Measurements from ENCODE around the gene SORCS3. TPM values are rescaled to one million over a fixed set of nuclear protein-coding genes. Genes with fewer than 3 reads are reported as not detected.

The SORCS3 gene
- total and polyA plus RNA-seq, 4 donors, result 0.14 TPM; not detected in 3

DNA sequence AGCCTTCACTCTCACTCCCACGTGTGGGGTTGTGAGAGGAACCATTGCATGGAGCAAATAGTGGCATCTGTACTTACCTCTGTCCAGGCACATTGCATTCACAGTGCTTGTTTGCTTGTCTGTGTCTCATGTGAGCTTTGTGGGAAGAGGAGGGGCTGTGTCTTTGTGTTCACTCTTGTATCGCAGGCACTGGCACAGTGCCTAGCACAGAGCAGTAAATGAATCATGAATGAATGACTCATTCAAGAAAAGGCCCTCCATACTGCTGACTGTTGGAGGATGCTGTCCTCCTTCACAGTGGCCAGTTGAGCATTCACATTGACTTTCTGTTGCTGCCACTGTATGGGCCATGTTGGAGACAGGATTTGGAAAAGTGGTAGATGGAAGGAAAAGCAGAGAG lies 125.3 kb downstream of the SORCS3 start:
- no peak for TF ChIP-seq CTCF (IDR thresholded peaks at IDR 0.05; ENCODE audit: control extremely low read depth, extremely low read depth)
- no peak overlapping the region for H3K9ac ChIP-seq (ENCODE audit: insufficient read depth in 1 of 2, low read length in 2 of 2)
- no peaks in the 10 kb centered on the region for H3K36me3 ChIP-seq (ENCODE audit: control insufficient read depth in 4 of 4, insufficient read depth in 4 of 4, low read length in 4 of 4)
- H3K4me1 ChIP-seq (ENCODE audit: control insufficient read depth in 5 of 5, insufficient read depth in 5 of 5, low read length in 5 of 5), result peaks cover 0 to 8% (median 0%) of the 10 kb centered on the region in 5 donors
- WGBS, 2 donors, result 32 to 49% methylated on average over 2 of the region's 2 CpGs
- no peak for ATAC-seq (ENCODE audit: insufficient read depth, low FRiP score)
- no peaks in the 10 kb centered on the region for H3K27me3 ChIP-seq (ENCODE audit: control insufficient read depth in 3 of 3, insufficient read depth in 3 of 3, low read length in 2 of 3)
- no peak overlapping the region for H3K4me3 ChIP-seq
- peaks cover 0 to 2% (median 0%) of the 10 kb centered on the region in 4 donors for H3K9me3 ChIP-seq (ENCODE audit: control insufficient read depth in 4 of 4, insufficient read depth in 3 of 4, low read length in 3 of 4)
- no peak for DNase-seq
- H3K27ac ChIP-seq (ENCODE audit: low read depth in 1 of 2, low read length in 1 of 2), result no peak overlapping the region

- peak in 1 of 3 donors; percentile 26 for DNase-seq
- H3K27me3 ChIP-seq (ENCODE audit: control insufficient read depth in 3 of 3, insufficient read depth in 3 of 3, low read length in 2 of 3), result no peaks in the 10 kb centered on the region
- no peak overlapping the region for H3K9ac ChIP-seq (ENCODE audit: insufficient read depth in 1 of 2, low read length in 2 of 2)
- no peak overlapping the region for H3K27ac ChIP-seq (ENCODE audit: low read depth in 1 of 2, low read length in 1 of 2)
- TF ChIP-seq CTCF (IDR thresholded peaks at IDR 0.05; ENCODE audit: control extremely low read depth, extremely low read depth), result no peak
- peaks cover 0 to 8% (median 0%) of the 10 kb centered on the region in 5 donors for H3K4me1 ChIP-seq (ENCODE audit: control insufficient read depth in 5 of 5, insufficient read depth in 5 of 5, low read length in 5 of 5)
- H3K9me3 ChIP-seq (ENCODE audit: control insufficient read depth in 4 of 4, insufficient read depth in 3 of 4, low read length in 3 of 4), result peaks cover 0 to 2% (median 0%) of the 10 kb centered on the region in 4 donors
- no peak overlapping the region for H3K4me3 ChIP-seq
- no peaks in the 10 kb centered on the region for H3K36me3 ChIP-seq (ENCODE audit: control insufficient read depth in 4 of 4, insufficient read depth in 4 of 4, low read length in 4 of 4)
- no peak for ATAC-seq (ENCODE audit: insufficient read depth, low FRiP score)
- whole genome bisulfite sequencing, 2 donors, result 21 to 30% methylated on average over 2 of the region's 2 CpGs
Measured at GRCh38 chr10:104767282-104767681, 126.2 kb downstream of the SORCS3 start.

- peaks cover 0 to 8% (median 0%) of the 10 kb centered on the region in 5 donors for H3K4me1 ChIP-seq (ENCODE audit: control insufficient read depth in 5 of 5, insufficient read depth in 5 of 5, low read length in 5 of 5)
- no peaks in the 10 kb centered on the region for H3K27me3 ChIP-seq (ENCODE audit: control insufficient read depth in 3 of 3, insufficient read depth in 3 of 3, low read length in 2 of 3)
- no peaks in the 10 kb centered on the region for H3K36me3 ChIP-seq (ENCODE audit: control insufficient read depth in 4 of 4, insufficient read depth in 4 of 4, low read length in 4 of 4)
- WGBS, 2 donors, result 54 to 79% methylated on average over 1 of the region's 1 CpG
- no peak overlapping the region for H3K27ac ChIP-seq (ENCODE audit: low read depth in 1 of 2, low read length in 1 of 2)
- no peak overlapping the region for H3K9ac ChIP-seq (ENCODE audit: insufficient read depth in 1 of 2, low read length in 2 of 2)
- DNase-seq (peak in 2 of 3 donors; percentile 4 to 38), ATAC-seq (ENCODE audit: insufficient read depth, low FRiP score) (no peak)
- H3K9me3 ChIP-seq (ENCODE audit: control insufficient read depth in 4 of 4, insufficient read depth in 3 of 4, low read length in 3 of 4), result peaks cover 0 to 2% (median 0%) of the 10 kb centered on the region in 4 donors
- no peak overlapping the region for H3K4me3 ChIP-seq
- no peak for TF ChIP-seq CTCF (IDR thresholded peaks at IDR 0.05; ENCODE audit: control extremely low read depth, extremely low read depth)
Measured at GRCh38 chr10:104767745-104768144, 126.7 kb downstream of the SORCS3 start.

DNA sequence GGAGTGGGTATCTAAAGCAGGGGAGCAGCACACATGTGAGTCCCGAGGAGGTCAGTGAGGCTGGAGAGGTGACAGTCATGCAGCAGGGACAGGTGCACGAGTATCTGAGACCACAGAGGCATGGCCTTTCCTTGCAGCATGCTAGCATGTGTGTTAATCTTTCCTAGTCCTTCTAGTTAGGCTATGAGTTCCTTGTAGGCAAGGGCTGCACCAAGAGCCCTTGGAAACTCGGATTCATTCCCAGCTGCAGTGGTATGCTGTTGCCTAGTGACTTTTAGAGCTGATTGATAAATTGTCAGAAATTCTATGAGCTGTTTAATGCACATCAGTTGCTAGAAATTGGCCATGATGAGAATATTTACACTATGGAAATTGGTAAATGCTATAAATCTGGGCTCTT lies 132.0 kb downstream of the SORCS3 start:
- Histone ChIP-seq H3K27me3 (ENCODE audit: control insufficient read depth in 3 of 3, insufficient read depth in 3 of 3, low read length in 2 of 3) (peaks cover 0 to 2% (median 0%) of the 10 kb centered on the region in 3 donors), H3K4me3 (no peak overlapping the region), H3K27ac (ENCODE audit: low read depth in 1 of 2, low read length in 1 of 2) (no peak overlapping the region), H3K36me3 (ENCODE audit: control insufficient read depth in 4 of 4, insufficient read depth in 4 of 4, low read length in 4 of 4) (no peaks in the 10 kb centered on the region), H3K9me3 (ENCODE audit: control insufficient read depth in 4 of 4, insufficient read depth in 3 of 4, low read length in 3 of 4) (peaks cover 0 to 2% (median 0%) of the 10 kb centered on the region in 4 donors), H3K9ac (ENCODE audit: insufficient read depth in 1 of 2, low read length in 2 of 2) (no peak overlapping the region), H3K4me1 (ENCODE audit: control insufficient read depth in 5 of 5, insufficient read depth in 5 of 5, low read length in 5 of 5) (no peaks in the 10 kb centered on the region)
- DNase-seq, result no peak
- no peak for ATAC-seq (ENCODE audit: insufficient read depth, low FRiP score)
- WGBS, 2 donors, result 54 to 70% methylated on average over 3 of the region's 3 CpGs
- no peak for TF ChIP-seq CTCF (IDR thresholded peaks at IDR 0.05; ENCODE audit: control extremely low read depth, extremely low read depth)

All from lung (tissue), 12 donors.